CD4-positive, alpha-beta T cell treated with Interleukin-15 for 1 hour (primary cell): ENCODE data around the gene CAMSAP1.
"Not testable (repeated sequence)": the region's sequence is repeated elsewhere in the genome, so short reads cannot be mapped to it uniquely, and the experiment has no call there.

Source experiments
- DNase-seq: peaks from one replicate; pipeline ENCODE4 v3.0.0-alpha.2; 2020

Gene CAMSAP1

GRCh38 chr9:135896205-135896604 is 11.1 kb downstream of the CAMSAP1 start:
- no peak for DNase-seq

GRCh38 chr9:135895202-135895848 is 12.0 kb downstream of the CAMSAP1 start:
- no peak for DNase-seq

- no peak for DNase-seq
Measured at GRCh38 chr9:135893104-135893503, 14.2 kb downstream of the CAMSAP1 start.

- not testable (repeated sequence) for DNase-seq
Measured at GRCh38 chr9:135892327-135892726, 15.0 kb downstream of the CAMSAP1 start.

GRCh38 chr9:135891027-135891631 is 16.2 kb downstream of the CAMSAP1 start:
- no peak for DNase-seq

GRCh38 chr9:135890190-135891026 is 16.9 kb downstream of the CAMSAP1 start:
- no peak for DNase-seq

- DNase-seq = no peak
Measured at GRCh38 chr9:135889564-135890189, 17.7 kb downstream of the CAMSAP1 start.

- no peak for DNase-seq
Measured at GRCh38 chr9:135888766-135889394, 18.5 kb downstream of the CAMSAP1 start.

- DNase-seq = no peak
Measured at GRCh38 chr9:135888126-135888765, 19.1 kb downstream of the CAMSAP1 start.

- DNase-seq = peak; percentile 60
Measured at GRCh38 chr9:135887585-135888050, 19.7 kb downstream of the CAMSAP1 start.

- no peak for DNase-seq
Measured at GRCh38 chr9:135887021-135887507, 20.3 kb downstream of the CAMSAP1 start.

- DNase-seq = no peak
Measured at GRCh38 chr9:135886147-135886981, 21.0 kb downstream of the CAMSAP1 start.

GRCh38 chr9:135885100-135885853 is 22.1 kb downstream of the CAMSAP1 start:
- DNase-seq = no peak

- no peak for DNase-seq
Measured at GRCh38 chr9:135884328-135885035, 22.9 kb downstream of the CAMSAP1 start.

GRCh38 chr9:135883410-135884089 is 23.8 kb downstream of the CAMSAP1 start:
- no peak for DNase-seq

- no peak for DNase-seq
Measured at GRCh38 chr9:135882011-135882410, 25.3 kb downstream of the CAMSAP1 start.

- no peak for DNase-seq
Measured at GRCh38 chr9:135880438-135880837, 26.9 kb downstream of the CAMSAP1 start.

- no peak for DNase-seq
Measured at GRCh38 chr9:135879619-135880018, 27.7 kb downstream of the CAMSAP1 start.

- DNase-seq = no peak
Measured at GRCh38 chr9:135879237-135879601, 28.1 kb downstream of the CAMSAP1 start.
